ENCODE results near the gene TNFRSF14. TPM values are rescaled to one million over a fixed set of nuclear protein-coding genes. Genes with fewer than 3 reads are reported as not detected.

The TNFRSF14 gene
- total RNA-seq, 2 experiments from 2014 or later = 99.6 to 104 TPM

DNA sequence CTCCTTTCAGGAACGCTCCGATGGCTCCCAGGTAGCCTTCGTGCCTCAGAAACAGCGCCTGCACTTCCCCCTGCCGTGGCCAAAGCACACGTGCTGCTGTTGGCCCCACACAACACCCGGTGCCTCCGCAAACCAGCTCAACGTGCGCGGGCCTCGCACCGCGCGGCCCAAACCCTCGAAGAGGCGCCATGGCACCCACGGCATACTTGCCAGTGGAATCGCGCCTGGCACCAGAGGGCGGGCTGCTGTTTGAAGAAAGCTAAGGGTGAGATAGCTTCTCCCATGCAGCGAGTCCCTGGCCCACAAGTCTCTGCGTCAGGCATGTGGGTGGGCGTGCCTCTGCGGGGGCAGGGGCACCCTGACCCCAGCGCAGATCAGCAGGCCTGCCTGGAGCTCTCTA, 37.6 kb upstream of the TNFRSF14 start:
- no peak overlapping the region for H3K27ac Mint-ChIP-seq

DNA sequence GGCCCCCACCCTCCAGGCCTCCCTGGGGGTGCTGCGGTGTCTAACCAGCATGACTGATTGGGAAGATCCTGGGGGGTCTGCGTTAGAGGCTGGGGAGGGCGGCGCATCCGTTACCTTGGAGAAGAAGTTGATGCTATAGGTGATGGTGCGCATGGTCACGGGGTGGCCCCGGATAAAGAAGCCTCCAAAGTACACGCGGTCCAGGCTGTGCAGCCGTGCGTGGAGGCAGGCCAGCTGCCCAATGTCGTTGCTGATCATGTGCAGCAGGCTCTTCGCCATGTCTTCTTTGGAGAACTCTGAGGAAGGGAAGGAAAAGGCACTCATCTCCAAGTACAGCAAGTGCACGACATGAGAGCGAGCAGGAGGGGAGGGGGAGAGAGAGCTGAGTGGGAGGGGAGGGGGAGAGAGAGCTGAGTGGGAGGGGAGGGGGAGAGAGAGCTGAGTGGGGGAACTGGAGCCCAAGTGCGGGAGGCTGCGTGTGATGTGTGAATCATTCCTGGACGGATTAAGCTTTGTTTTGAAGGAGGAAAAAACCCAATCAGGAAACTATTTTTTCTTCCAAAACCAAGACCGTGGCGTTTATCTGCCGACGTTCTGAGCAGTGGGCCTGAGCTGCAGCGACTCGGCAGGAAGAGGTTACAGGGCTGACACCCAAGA, 37.0 kb upstream of the TNFRSF14 start:
- no peak for DNase-seq
- Mint-ChIP-seq H3K4me1 (peaks cover 18% of the 10 kb centered on the region), H3K9me3 (no peaks in the 10 kb centered on the region), H3K36me3 (peaks cover 11% of the 10 kb centered on the region), H3K27me3 (no peaks in the 10 kb centered on the region), H3K27ac (no peak overlapping the region), H3K4me3 (no peak overlapping the region)

More for the DNA sequence above, 37.6 kb upstream of the TNFRSF14 start:
- H3K9me3 Mint-ChIP-seq = no peaks in the 10 kb centered on the region
- H3K4me1 Mint-ChIP-seq = peaks cover 13% of the 10 kb centered on the region
- peaks cover 11% of the 10 kb centered on the region for H3K36me3 Mint-ChIP-seq
- H3K4me3 Mint-ChIP-seq = no peak overlapping the region
- no peaks in the 10 kb centered on the region for H3K27me3 Mint-ChIP-seq
- DNase-seq = no peak

GRCh38 chr1:2519729-2520128, 36.4 kb upstream of the TNFRSF14 start:
- peaks cover 11% of the 10 kb centered on the region for H3K36me3 Mint-ChIP-seq
- no peak overlapping the region for H3K4me3 Mint-ChIP-seq
- no peaks in the 10 kb centered on the region for H3K9me3 Mint-ChIP-seq
- H3K27ac Mint-ChIP-seq = no peak overlapping the region
- no peak for DNase-seq
- no peaks in the 10 kb centered on the region for H3K27me3 Mint-ChIP-seq
- H3K4me1 Mint-ChIP-seq = peaks cover 23% of the 10 kb centered on the region

GRCh38 chr1:2520206-2520605, 36.0 kb upstream of the TNFRSF14 start:
- Mint-ChIP-seq H3K27ac (no peak overlapping the region), H3K4me1 (peaks cover 28% of the 10 kb centered on the region), H3K4me3 (no peak overlapping the region), H3K9me3 (no peaks in the 10 kb centered on the region), H3K27me3 (no peaks in the 10 kb centered on the region), H3K36me3 (peaks cover 15% of the 10 kb centered on the region)
- no peak for DNase-seq

- H3K27me3 Mint-ChIP-seq = no peaks in the 10 kb centered on the region
- peaks cover 31% of the 10 kb centered on the region for H3K4me1 Mint-ChIP-seq
- no peak overlapping the region for H3K4me3 Mint-ChIP-seq
- no peak overlapping the region for H3K27ac Mint-ChIP-seq
- DNase-seq = no peak
- H3K9me3 Mint-ChIP-seq = no peaks in the 10 kb centered on the region
- H3K36me3 Mint-ChIP-seq = peaks cover 16% of the 10 kb centered on the region
These were observed 35.4 kb upstream of the TNFRSF14 start for GRCh38 chr1:2520806-2521205.

DNA sequence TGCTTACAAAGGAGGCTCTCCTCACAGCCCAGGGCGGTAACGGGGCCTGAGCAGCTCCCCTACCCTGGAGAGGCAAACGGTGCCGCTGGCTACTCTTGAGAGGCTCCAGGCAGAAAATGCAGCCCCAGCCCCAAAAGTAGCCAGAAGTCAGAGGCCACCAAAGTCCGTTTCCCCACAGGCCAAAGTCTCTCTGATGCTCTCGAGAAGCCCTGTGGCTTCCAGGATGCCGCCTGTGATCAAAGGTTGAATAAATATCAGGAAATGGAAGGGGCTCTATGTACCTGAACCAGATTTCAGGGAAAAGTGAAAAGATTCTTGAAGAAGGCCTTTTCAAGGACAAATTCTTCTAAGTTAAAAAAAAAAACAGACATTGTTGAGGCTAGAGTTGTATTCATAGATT, 33.9 kb upstream of the TNFRSF14 start:
- H3K27ac Mint-ChIP-seq = peak overlapping the region; percentile 98
- no peak overlapping the region for H3K4me3 Mint-ChIP-seq

DNA sequence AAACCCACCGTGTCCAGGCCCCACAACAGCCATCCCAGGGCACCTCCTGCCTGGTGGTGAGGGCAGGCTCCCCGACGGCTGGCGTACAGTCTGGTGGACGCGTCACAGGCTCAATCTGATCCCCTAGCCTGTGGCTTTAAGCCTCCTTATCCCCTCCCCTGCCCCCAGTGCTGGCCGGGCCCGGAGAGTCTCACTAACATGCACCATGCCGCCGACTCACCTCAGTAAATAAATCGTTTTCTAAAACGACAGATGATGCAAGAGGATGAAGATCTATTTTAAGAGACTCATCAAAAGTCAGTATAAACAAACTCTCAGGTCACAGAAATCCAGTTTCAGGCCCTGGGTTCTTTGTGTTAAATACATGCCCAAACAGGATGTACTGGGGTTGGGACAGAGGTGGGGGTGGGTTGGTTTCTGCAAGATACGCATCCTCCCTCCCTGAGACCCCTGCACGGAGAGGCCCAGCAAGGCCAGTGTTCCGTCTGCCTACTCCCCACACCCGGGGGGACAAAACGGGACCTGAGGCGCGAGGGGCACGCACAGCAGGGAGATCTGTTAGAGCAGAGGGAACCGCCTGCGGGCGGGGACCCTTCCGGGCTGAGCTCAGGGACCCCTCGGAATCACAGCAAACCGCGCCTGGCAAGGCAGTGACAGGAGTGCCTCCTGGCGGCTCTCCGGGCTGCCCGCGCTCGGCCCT, 32.8 kb upstream of the TNFRSF14 start:
- H3K36me3 Mint-ChIP-seq = peaks cover 16% of the 10 kb centered on the region
- H3K27ac Mint-ChIP-seq = peak overlapping the region; percentile 98
- H3K4me1 Mint-ChIP-seq = peaks cover 38% of the 10 kb centered on the region
- no peaks in the 10 kb centered on the region for H3K9me3 Mint-ChIP-seq
- DNase-seq = peak; percentile 71
- no peaks in the 10 kb centered on the region for H3K27me3 Mint-ChIP-seq
- H3K4me3 Mint-ChIP-seq = peak overlapping the region; percentile 84

More for the DNA sequence above, 33.9 kb upstream of the TNFRSF14 start:
- no peaks in the 10 kb centered on the region for H3K27me3 Mint-ChIP-seq
- no peak for DNase-seq
- no peaks in the 10 kb centered on the region for H3K9me3 Mint-ChIP-seq
- peaks cover 37% of the 10 kb centered on the region for H3K4me1 Mint-ChIP-seq
- peaks cover 16% of the 10 kb centered on the region for H3K36me3 Mint-ChIP-seq

DNA sequence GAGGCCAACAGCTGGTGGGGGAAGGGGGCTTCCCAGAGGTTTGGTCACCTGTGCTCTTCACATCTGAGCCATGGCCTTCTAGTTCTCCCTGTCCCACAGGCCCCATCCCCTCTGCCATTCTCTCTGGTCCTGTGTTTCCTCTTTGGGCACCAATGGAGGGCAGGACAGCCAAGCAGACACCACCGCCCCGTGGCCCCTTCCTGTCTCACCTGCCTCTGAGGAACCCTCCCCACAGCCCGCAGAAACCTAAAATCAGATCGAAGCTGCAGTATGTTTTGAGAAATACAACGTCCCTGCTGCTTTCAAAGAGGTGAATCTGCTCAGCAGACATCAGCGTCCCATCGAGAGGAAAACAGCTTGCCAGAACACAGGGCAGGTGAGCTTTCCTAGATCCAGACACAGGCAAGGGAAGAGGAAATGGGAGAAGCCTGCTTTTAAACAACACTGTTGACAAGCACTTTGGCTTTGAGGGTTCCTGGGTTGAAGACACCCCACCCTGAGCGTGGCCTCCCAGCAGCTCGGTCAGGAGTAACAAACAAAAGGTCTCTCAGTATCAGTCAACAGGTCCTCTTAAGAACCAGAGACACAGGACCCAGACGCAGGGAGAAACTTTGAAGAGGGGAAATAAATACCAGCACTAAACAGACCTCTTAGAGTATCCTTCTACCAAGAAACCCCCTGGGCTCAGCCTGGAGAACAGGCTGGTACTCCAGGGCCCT, 32.1 kb upstream of the TNFRSF14 start:
- Mint-ChIP-seq H3K4me1 (peaks cover 44% of the 10 kb centered on the region), H3K27me3 (no peaks in the 10 kb centered on the region), H3K36me3 (peaks cover 12% of the 10 kb centered on the region), H3K4me3 (peak overlapping the region; percentile 84), H3K9me3 (no peaks in the 10 kb centered on the region), H3K27ac (peak overlapping the region; percentile 98)
- no peak for DNase-seq

- peaks cover 10% of the 10 kb centered on the region for H3K36me3 Mint-ChIP-seq
- H3K27me3 Mint-ChIP-seq = peaks cover under 1% of the 10 kb centered on the region
- peak overlapping the region; percentile 84 for H3K4me3 Mint-ChIP-seq
- peaks cover 46% of the 10 kb centered on the region for H3K4me1 Mint-ChIP-seq
- H3K27ac Mint-ChIP-seq = peak overlapping the region; percentile 98
- H3K9me3 Mint-ChIP-seq = no peaks in the 10 kb centered on the region
- no peak for DNase-seq
These were observed 30.6 kb upstream of the TNFRSF14 start for GRCh38 chr1:2525572-2525919.

DNA sequence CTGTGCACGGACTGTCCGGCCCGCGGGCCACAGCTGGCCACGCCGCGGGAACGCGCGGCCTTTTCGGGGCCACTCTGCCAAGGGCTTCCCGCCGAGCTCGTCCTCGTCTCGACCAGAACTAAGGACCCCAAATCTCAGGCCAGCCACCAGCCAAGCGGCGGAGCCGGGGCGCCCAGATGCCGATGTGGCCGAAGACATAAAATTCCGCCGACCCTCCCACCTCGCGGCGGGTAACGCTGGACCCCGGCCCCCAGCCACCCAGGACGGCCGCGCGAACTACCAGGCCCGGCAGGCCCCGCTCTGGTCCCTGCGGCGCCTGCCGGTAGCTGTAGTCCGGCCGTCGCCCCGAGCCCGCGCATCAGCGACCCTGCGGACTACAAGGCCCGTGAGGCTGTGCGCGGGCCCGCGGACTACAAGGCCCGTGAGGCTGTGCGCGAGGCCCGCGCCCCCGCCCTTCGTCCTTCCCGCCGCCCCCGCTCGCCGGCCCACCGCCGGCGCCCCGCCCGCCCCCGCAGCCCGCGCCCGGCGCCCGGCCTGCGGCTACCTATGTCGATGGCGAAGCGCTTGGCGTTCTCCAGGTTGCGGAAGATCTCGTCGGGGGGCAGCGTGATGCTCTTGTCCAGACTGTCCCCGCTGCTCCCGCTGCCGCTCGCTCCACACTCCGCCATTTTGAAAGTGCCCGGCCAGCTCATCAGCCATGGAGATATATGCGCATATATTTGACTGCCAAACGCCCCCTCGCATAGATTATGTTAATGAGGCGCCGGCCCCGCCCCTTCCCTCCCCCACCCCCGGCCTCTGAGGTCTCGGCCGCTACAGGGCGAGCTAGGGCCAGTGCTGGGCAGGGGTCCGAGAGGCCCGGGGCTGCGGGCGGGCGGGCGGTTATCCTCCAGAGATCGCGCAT, 30.0 kb upstream of the TNFRSF14 start, which contains the start of gene PANK4:
Gene PANK4, minus strand, starts transcription at position 677 of the 904 bp plus-strand sequence. Its CDS starts 9 bp downstream, at position 668.
- H3K27me3 Mint-ChIP-seq = peaks cover 6% of the 10 kb centered on the region
- DNase-seq = peak; percentile 94
- H3K9me3 Mint-ChIP-seq = no peaks in the 10 kb centered on the region
- peak within 1 kb of the TSS; percentile 98 for H3K27ac Mint-ChIP-seq
- peaks cover 46% of the 10 kb centered on the region for H3K4me1 Mint-ChIP-seq
- peaks cover 10% of the 10 kb centered on the region for H3K36me3 Mint-ChIP-seq
- H3K4me3 Mint-ChIP-seq = peak within 1 kb of the TSS; percentile 84

- DNase-seq = peak; percentile 85
- H3K27ac Mint-ChIP-seq = peak overlapping the region; percentile 80
- H3K27me3 Mint-ChIP-seq = peaks cover 6% of the 10 kb centered on the region
- peaks cover 10% of the 10 kb centered on the region for H3K36me3 Mint-ChIP-seq
- H3K9me3 Mint-ChIP-seq = no peaks in the 10 kb centered on the region
- H3K4me1 Mint-ChIP-seq = peaks cover 46% of the 10 kb centered on the region
- peak overlapping the region; percentile 46 for H3K4me3 Mint-ChIP-seq
These were observed 29.2 kb upstream of the TNFRSF14 start for GRCh38 chr1:2526824-2527555.

GRCh38 chr1:2527556-2527860, 28.7 kb upstream of the TNFRSF14 start:
- Mint-ChIP-seq H3K4me3 (no peak overlapping the region), H3K4me1 (peaks cover 43% of the 10 kb centered on the region)

DNA sequence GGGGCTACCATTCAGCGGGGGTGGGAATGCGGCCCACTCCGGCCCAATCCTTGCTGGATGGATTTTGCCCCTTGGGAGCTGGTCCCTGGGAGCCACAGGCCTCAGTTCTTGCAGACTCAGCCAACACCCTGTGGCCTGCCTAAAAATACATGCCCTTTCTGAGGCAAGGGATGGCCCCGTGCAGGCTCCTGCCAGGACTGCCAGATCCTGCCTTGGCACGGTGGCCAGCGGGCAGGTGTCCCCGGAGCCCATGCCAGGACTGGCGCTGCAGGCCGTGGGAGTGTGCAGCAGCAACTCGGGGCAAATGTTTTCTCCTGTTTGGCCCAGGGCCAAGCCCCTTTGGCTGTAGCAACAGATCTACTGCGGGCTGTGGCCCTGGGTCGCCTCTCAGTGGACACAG, 28.2 kb upstream of the TNFRSF14 start:
- H3K4me3 Mint-ChIP-seq = no peak overlapping the region
- peaks cover 7% of the 10 kb centered on the region for H3K36me3 Mint-ChIP-seq
- H3K27ac Mint-ChIP-seq = no peak overlapping the region
- H3K27me3 Mint-ChIP-seq = peaks cover 6% of the 10 kb centered on the region
- no peak for DNase-seq
- peaks cover 38% of the 10 kb centered on the region for H3K4me1 Mint-ChIP-seq
- H3K9me3 Mint-ChIP-seq = no peaks in the 10 kb centered on the region

More at GRCh38 chr1:2527556-2527860, 28.7 kb upstream of the TNFRSF14 start:
- H3K9me3 Mint-ChIP-seq = no peaks in the 10 kb centered on the region
- no peak overlapping the region for H3K27ac Mint-ChIP-seq
- no peak for DNase-seq
- peaks cover 8% of the 10 kb centered on the region for H3K36me3 Mint-ChIP-seq
- H3K27me3 Mint-ChIP-seq = peaks cover 6% of the 10 kb centered on the region

GRCh38 chr1:2528611-2528965, 27.6 kb upstream of the TNFRSF14 start:
- no peak overlapping the region for H3K27ac Mint-ChIP-seq
- H3K36me3 Mint-ChIP-seq = peaks cover 5% of the 10 kb centered on the region
- H3K4me1 Mint-ChIP-seq = peaks cover 32% of the 10 kb centered on the region
- DNase-seq = no peak
- peaks cover 6% of the 10 kb centered on the region for H3K27me3 Mint-ChIP-seq
- H3K4me3 Mint-ChIP-seq = peak overlapping the region; percentile 74
- no peaks in the 10 kb centered on the region for H3K9me3 Mint-ChIP-seq
